ENCODE measurements around the gene GPR84.

The GPR84 gene

DNA sequence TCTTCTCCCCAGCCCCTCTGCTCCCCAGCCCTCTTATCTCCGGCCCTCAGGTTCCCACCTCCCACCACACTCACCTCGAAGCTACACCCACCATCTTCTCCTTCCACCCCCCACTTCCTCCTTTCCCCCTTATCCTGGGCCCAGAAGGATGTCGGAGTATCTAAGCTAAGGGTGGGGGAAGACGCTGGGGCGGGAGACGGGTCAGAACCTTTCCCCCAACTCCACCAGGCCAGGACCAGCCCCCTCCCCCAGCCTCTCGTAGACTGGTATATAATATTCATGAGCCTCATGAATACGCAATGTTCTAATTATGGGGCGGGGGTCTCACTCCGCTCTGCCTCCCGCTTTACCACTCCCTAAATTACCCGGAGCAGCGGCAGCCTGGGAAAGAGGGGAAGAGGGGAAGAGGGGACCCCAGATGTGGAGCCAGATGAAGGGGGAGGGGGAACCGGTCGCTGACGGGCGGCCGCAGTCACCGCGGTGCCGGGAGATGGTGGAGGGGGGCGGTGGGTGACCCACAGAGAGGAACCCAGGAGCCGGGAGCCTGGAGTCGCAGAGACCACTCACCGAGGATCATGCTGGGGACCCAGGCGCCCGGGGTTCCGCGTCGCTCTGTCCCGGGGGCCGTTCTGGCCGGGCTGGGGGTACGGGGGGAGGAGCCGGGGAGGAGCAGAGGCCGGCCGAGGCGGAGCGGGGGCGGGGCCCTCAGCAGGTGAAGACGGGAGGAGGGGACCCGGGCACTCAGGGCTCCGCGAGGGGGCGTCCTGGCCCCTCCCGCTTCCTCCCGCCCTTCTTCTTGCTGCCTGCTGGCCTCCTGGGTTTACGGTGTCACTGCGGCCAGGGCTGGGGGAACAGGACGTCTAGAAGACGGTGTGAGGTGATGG is 26.6 kb upstream of the GPR84 start:
- no peak for DNase-seq (ENCODE audit: low spot score)

GRCh38 chr12:54390176-54390667 is 25.9 kb upstream of the GPR84 start:
- DNase-seq (ENCODE audit: low spot score): no peak

- DNase-seq (ENCODE audit: low spot score): no peak
These were observed 25.4 kb upstream of the GPR84 start for GRCh38 chr12:54389607-54390175.

- no peak for DNase-seq (ENCODE audit: low spot score)
These were observed 24.8 kb upstream of the GPR84 start for GRCh38 chr12:54389134-54389508.

DNA sequence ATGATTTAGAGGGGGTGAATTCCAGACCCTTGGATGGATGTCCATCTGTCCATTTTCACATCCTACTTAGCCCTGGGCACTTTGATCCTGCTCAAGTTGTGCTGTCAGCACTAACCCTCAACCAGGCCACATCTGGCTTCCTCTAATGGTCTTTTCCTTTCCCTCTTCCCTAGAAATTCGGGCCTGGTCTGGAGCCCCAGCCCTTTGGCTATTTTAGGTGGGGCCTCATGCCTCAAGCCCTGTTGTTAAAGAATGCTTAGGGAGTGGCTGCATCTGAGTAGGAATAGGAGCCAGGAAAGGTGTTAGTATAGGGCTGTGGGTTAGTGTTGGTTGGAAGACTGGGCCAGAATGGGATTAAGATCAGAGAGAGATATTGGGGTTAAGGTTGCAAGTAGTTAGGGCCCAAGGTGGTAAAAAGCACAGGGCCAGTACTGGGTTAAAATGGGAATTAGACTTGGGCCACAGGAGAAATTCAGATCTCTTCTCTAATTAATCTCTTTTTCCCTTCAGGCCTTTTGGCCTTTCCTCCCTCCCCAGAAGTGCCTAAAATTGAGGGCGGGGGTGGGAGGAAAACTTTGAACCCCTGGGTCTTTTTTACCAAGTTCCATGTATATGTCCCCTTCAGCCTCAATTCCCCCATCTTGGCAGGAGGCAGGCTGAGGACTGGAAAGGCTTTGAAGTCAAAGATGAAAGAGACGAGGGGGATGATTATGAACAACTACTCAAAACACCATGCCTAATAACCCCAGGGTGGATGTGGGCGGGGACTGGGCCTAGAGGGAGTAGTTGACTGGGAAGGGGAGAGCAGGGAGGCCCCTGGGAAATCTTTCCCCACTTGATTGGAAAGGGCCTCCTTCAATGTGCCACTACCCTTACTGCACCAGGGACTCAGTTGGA is 24.2 kb upstream of the GPR84 start:
- no peak for DNase-seq (ENCODE audit: low spot score)

DNA sequence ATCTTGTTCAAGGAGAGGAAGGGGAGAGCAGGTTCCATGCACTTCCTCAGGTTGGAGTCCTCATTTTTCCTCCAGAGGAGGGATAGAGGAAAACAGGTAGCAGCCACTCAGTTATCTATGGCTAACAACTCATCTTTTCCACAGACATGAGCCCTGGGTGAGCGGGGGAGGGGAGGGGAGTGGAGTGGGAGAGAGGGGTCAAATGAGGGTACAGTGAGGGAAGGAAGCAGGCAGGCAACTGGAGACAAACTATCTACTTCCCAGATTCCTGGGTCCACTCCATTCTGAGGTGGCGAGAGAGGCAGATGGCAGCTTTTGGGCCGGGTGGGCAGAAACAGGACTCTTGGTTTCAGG is 22.8 kb upstream of the GPR84 start:
- DNase-seq (ENCODE audit: low spot score): no peak

- no peak for DNase-seq (ENCODE audit: low spot score)
These were observed 22.3 kb upstream of the GPR84 start for GRCh38 chr12:54386403-54387113.

DNA sequence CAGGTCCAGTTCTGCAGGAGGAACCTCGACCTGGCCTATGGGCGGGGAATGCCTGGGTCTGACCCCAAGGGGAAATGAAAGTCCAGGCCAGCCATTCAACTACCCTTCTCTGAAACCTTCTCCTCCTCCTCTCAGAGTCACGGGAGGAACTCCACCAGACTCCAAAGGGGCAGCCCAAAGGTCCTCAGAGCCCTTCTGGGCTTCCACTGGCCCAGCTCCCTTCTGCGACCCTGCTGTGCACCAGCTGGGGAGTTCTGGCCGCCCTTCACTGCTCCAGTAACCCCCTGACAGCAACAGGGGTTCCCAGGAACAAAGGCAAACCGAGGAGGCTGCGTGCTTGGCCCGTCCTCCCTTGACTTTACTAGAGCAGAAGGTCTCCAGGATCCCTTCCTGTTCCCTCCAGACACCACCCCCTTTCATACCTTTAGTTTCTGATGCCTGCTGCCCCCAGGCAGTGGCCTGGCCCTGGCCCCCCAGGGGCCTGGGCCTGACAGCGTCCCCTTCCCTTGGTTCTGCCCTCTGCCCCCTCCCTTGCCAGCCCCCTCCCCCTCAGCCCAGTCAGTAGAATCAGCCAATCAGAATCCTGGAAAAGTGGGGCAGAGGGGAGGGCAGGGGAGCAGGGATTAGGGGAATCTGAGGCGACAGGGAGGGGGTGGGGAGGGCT is 21.1 kb upstream of the GPR84 start:
- DNase-seq (ENCODE audit: low spot score): no peak

GRCh38 chr12:54384591-54385041 is 20.3 kb upstream of the GPR84 start, which contains the start of gene ZNF385A:
Gene ZNF385A (minus strand): TSS chr12:54384733. CDS start chr12:54384514, 219 bp downstream.
- DNase-seq (ENCODE audit: low spot score): no peak

DNA sequence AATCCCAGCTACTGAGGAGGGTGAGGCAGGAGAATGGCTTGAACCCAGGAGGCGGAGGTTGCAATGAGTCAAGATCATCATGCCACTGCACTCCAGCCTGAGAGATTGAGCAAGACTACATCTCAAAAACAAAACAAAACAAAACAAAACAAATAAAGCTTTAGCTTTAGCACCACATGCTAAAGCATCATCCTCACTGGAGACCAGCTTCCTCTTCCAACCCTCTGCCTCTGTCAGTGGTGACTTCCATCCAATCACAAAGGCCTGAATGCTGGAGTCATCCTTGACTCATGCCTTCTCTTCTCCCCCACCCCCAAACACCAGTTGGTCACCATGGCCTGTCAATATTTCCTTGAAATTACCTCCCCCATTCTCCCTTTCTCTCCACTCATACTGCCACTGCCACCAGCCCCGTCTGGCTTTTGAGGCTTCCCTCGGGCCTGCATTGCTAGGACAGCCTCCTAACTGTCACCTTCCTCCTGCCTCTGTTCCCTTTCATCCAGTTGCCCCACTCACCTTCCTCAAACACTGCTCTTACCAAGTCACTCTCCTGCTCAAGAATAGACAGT is 18.8 kb upstream of the GPR84 start:
- DNase-seq (ENCODE audit: low spot score): no peak

DNA sequence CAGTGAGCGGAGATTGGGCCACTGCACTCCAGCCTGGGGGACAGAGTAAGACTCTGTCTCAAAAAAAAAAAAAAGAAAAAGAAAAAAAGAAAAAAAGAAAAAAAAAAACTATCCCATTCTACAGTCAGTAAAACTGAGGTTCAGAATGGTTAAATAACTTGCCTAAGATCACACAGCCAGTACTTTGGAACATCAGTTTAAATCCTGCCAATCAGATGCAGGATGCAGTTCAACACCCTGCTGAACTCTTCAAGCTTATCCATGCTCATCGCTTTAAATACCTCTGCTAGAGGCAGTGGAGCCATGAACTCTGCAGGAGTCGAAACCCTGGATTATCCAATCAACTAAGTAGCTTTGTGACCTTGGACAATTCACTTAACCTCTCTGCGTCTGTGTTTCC is 16.9 kb upstream of the GPR84 start:
- DNase-seq (ENCODE audit: low spot score): no peak

DNA sequence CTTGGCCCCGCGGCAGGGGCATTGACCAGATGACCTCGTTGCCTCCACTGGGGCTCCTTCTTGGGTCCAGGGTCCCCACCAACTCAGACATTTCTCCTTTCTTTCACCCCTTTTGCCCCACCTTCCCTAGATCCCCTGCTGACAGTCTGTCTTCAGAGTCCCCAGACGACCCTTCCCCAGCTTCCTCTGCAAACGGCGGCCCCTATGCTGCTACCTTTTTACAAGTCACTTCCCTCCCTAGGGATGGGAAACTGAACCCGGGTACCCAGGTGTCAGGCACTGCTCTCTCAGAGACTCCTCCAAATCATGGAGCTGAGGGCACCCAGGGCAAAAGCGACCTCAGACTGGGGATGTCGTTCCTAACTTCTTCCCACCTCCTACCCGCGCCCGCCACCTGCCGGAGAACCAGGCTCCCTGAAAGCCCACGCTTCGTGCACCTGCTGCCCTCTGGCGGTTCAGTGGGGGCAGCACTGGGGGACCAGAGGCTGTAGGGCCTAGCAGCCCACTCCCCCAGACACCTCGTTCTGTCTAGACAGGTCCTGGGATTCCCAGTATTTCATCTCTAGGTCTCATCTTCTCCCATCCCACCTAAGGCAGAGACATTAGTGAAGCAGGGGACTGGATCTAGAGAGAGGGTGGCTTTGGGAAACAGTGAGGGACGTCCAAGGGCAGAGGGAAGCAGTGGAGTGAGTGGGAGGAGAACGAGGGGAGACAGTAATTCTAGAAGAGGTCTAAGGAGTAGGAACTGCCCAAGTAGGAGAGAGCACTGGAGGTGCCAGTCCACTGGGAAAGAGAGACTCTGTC is 15.3 kb upstream of the GPR84 start:
- peak; percentile 84 for DNase-seq (ENCODE audit: low spot score)

DNA sequence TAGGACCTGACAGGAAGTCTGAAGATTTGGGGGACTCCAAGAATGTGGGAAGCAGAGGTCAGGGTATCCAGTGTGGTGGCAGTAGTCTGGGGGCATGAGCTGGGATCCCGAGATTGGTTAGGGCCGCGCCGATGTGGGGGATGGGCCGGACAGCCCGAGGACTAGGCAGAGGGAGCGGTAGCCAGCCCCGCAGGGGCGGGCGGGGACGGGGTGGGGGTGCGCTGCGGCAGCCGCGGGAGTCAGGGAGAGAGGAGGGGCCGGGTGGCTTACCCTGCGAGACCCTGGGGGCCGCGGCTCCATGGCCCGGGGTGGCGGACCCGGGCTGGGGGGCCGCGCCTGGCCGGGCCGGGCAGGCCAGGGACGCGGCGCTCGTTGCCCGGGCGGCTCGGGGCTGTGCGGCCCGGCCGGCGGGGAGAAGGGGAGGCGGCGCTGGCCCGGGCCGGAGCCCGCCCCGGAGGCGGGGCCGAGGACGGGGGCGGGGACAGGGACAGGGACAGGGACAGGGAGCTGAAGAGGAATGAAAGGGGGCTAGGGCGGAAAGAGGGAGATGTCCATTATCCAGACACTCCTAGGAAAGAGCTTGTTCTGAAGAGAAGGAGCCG is 14.6 kb upstream of the GPR84 start:
- no peak for DNase-seq (ENCODE audit: low spot score)

GRCh38 chr12:54377797-54378515 is 13.7 kb upstream of the GPR84 start:
- DNase-seq (ENCODE audit: low spot score): no peak

DNA sequence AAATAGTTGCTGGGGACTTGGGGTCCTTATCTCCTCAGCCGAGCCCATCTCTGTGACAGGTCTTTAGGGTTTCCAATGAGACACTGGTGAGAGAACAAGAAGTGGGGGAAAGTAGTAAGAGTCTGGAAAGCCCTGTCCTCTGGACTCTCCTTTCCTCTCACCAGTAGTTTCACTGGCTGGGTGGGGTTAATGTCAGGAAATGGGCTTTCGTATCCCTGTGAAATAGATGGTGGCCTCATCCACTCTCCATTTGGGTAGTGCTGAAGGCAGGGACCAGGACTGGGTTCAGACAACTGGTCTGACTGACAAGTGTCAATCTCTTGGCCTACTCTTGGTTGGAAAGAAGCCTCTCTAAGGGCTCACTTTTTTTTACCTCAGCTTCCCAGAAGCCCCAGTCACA is 12.7 kb upstream of the GPR84 start:
- no peak for DNase-seq (ENCODE audit: low spot score)

DNA sequence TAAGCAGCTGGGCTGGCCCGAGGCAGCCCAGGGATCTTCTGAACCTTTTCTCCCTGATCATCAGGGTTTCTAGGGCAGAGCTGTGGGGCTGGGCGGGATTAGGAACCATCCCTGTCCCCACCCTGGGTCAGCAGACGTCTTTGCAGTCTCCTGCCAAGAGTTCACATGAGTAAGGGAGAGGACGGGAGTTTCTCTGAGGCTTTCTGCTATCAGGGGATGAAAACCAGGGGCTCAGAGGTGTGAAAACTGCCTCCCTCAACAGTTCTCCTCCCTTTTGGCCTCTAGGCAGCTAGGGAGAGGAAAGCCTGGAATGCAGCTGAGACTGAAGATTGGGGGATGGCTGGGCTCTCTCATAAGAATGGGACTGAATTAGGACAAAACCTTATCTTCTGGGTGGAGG is 12.3 kb upstream of the GPR84 start:
- DNase-seq (ENCODE audit: low spot score): no peak

DNA sequence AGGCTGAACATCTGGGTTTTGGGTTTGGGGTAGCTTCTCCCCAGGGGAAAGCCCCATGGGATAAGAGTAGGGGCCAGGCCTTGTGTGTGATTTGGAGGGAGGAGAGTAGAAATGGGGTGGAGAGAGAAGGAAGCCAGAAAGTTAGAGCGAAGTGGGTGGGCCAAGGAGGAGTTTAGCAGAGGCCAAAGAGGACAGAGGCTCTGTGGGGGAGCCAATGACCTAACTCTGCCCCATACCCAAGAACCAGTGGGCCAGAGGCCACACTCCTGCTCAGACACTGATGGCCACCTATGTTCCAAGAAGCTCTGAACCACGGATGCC is 10.9 kb upstream of the GPR84 start:
- DNase-seq (ENCODE audit: low spot score): no peak

- DNase-seq (ENCODE audit: low spot score): no peak
These were observed 10.4 kb upstream of the GPR84 start for GRCh38 chr12:54374562-54375258.
